HTERT RPE-1 (cell line): Measurements from ENCODE around the gene KLK8.
"Not testable (repeated sequence)": the region's sequence is repeated elsewhere in the genome, so short reads cannot be mapped to it uniquely, and the experiment has no call there.

Source experiments
- in situ Hi-C: fragments of 300-500 bp; cut with MboI; formaldehyde crosslinking; loops from 4 replicates; pipeline ENCODE4 v1.14.3; 2020; ENCODE audit warnings: low sequenced_read_pairs

The KLK8 gene

GRCh38 chr19:50984416-50984815 lies 17.0 kb downstream of the KLK8 start:
- in situ Hi-C loops, result not testable (repeated sequence)

GRCh38 chr19:50983625-50984292 lies 17.6 kb downstream of the KLK8 start, which contains the start of gene KLK7:
Gene KLK7 (minus strand): TSS chr19:50983917. CDS start chr19:50982399, 1,518 bp downstream.
- in situ Hi-C loops, result no loop called here

DNA sequence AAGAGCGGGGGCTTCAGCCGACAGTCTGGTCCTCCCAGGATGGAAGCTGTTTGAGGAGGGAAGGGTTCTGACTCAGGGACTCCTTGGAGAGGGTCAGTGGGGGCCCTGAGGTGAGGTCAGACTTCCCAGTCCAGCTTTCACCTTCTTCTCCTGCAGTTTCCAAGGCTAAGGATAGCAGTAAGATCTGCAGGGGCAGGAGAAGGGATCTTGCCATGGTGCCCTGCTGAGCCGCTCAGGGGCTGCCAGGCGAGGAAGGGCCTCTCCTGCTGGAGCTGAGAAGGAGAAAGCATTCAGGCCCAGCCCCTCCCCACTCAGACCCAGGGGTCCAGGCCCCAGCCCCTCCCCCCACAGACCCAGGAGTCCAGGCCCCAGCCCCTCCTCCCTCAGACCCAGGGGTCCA lies 19.2 kb downstream of the KLK8 start:
- in situ Hi-C loops, result no loop called here

- in situ Hi-C loops, result no loop called here
These were observed 19.7 kb downstream of the KLK8 start for GRCh38 chr19:50981587-50982146.

DNA sequence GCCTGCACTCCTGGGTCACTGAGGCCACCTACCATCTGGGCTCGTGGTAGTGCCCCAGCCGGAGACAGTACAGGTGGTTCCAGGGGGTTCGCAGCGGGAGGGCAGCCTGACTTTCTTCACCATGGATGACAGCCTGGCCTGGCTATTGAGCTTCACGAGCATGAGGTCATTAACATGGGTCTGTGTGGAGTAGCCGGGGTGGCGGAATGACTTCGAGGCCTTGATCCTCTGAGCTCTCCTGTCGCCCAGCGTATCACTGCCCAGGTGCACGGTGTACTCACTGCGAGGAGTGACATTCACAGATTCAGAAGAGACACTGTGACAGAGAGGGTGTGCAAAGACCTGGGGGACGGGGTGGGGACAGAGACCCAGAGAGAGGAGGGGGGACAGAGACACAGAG lies 21.2 kb downstream of the KLK8 start:
- in situ Hi-C loops, result no loop called here

GRCh38 chr19:50979758-50980157 lies 21.6 kb downstream of the KLK8 start:
- in situ Hi-C loops, result no loop called here

- in situ Hi-C loops, result no loop called here
These were observed 22.5 kb downstream of the KLK8 start for GRCh38 chr19:50978772-50979390.

DNA sequence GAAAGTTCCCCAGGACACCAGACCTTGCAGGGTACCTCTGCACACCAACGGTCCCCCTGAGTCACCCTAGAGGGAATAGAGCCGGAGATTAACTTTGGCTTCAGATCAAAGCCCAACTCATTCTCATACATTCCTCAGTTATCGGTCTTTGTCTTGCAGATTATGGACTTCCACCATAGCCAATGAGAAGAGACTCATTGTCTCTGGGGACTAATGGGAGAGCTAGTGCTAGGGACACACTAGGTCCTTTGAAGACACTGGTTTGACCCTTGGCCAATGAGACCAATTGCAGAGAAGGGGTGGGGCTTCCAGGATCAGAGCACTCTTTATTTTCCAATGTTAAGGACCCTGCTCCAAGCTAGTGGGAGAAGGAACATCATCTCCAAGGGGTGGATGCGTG lies 23.8 kb downstream of the KLK8 start:
- in situ Hi-C loops, result no loop called here

GRCh38 chr19:50975766-50976165 lies 25.6 kb downstream of the KLK8 start:
- in situ Hi-C loops, result no loop called here

GRCh38 chr19:50974702-50975556 lies 26.5 kb downstream of the KLK8 start:
- in situ Hi-C loops, result no loop called here

GRCh38 chr19:50972795-50973376 lies 28.5 kb downstream of the KLK8 start:
- in situ Hi-C loops, result no loop called here

DNA sequence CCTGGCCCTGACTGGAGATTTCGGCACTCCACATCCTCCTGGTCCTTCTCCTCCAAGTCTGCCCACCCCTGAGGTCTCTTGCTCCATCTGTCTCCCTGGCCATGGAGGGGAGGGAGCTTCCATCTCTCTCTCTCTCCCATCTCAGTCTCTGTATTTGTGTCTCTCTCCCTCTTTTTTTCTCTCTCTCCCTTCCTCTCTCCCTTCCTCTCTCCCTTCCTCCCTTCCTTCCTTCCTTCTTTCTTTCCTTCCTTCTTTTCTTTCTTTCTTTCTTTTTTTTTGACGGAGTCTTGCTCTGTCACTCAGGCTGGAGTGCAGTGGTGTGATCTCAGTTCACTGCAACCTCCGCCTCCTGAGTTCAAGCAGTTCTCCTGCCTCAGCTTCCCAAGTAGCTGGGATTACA lies 31.6 kb downstream of the KLK8 start:
- in situ Hi-C loops, result not testable (repeated sequence)

DNA sequence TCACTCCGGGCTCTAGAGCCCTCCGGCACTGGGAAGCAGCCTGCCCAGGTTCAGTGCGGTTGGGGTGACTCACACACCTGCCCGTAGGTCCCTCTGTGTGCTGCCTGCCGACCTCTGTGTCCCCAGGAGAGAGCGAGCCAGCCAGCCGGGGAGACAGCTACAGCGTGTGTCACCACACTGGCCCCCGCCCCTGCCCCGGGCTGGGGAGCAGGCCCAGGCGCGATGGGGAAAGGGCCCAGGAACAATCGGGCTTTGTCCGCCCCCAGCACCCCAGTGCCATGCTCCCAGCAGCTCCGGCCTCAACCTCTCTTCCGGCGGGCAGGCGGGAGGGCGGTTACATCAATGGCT lies 32.0 kb downstream of the KLK8 start, which contains the start of gene KLK6:
Gene KLK6, minus strand, starts transcription at position 179 of the 348 bp plus-strand sequence. CDS start 1,487 bp downstream, outside the sequence.
- in situ Hi-C loops, result no loop called here

GRCh38 chr19:50968716-50969412 lies 32.5 kb downstream of the KLK8 start:
- in situ Hi-C loops, result no loop called here

DNA sequence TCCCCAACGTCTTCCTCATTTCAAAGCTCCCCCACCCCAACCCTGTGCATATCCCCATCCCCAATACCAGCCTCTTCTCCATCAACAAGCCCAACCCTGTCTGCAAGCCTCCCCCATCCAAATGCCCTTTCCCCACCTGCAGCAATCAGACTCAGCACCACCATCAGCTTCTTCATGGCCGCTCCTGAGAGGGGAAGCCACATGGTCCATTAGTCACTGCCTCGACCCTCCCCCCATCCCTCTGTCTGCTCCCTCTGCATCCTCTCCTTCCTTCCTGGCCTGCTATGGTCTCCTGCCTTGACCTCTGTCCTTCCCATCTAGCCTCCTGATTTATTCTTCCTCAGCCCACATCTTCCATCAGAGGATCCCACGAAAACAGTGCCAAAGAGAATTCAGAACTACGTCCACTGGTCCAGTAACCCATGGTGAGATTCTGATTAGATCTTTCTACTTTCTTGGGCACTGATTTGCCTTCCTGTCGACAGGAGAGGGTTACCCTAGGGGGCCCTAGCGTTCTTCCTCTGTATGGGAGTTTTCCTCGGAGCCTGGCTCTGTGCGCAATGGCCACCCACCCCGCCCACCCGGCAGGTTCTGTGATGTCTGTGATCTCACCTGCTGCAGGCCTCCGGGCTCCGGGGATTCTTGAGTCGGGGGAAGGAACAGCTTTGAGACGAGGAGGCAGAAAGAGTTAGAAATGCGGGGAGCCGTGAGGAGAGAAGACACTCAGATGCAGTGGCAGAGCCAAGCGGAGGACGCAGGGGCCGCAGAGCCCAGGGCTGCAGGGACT lies 33.3 kb downstream of the KLK8 start:
- in situ Hi-C loops, result no loop called here

- in situ Hi-C loops, result no loop called here
These were observed 37.1 kb downstream of the KLK8 start for GRCh38 chr19:50964266-50964665.

DNA sequence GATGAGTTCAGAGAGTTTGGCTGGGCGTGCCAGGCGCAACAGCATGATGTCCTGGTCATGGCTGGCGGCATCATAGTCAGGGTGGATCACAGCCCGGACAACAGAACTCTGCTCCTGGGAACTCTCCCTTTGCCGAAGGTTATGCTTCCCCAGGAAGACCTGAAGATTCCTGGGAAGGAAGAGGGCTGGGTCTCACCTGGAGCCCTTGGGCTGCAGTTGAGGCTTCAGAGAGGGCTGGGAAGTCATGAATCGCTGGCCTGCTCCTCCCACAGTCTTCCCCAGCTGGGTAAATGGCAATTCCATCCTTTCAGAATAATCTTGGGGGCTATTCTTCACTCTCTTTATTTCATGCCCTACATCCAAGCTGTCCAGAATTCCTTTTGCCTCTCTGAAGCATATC lies 38.0 kb downstream of the KLK8 start:
- in situ Hi-C loops, result no loop called here

- in situ Hi-C loops, result no loop called here
These were observed 39.2 kb downstream of the KLK8 start for GRCh38 chr19:50962245-50962644.

GRCh38 chr19:50959731-50960500 lies 41.5 kb downstream of the KLK8 start:
- in situ Hi-C loops, result no loop called here
